ENCODE measurements around the gene STPG2.

The STPG2 gene

DNA sequence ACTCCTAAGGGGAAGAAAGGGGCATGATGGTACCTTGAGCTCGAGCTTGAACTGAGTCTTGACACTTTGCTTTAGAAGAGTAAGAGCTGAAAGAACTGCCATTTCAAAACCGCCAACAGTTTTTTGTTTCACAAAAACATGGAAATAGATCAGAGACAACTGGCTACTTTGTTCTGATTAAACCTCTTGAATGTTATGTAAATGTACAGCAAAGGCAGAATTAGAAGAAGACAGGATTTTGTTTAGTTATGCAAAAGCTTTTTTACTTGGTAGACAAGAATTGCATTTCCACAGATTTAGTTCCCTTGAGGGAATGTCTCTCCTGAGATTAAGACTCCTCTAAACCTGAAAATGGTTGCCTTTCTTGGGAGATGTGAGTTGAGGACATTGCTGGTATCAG lies 33.3 kb upstream of the STPG2 start:
- no peak overlapping the region for H3K9ac ChIP-seq (ENCODE audit: low read length)

DNA sequence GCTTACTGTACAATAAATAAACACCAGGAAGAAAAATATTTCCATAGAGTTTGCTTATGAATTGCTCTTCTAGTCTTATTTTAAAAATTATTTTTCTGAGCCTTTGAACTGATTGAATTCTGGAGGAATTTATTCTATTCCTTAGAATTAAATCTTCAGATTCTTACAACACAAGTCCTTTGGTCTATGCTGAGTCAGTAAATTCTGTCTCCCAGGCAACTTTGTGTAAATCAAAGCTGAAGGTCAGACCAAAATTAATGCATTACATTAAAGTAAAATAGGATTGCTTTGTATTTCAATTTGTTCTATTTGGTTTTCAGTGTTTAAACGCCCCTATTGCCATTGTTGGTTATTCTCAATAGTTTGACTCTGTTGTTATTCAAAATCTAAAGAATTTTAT lies 26.8 kb upstream of the STPG2 start:
- Histone ChIP-seq H3K4me1 (ENCODE audit: low read length) (no peaks in the 10 kb centered on the region), H3K4me3 (ENCODE audit: low read length) (no peak overlapping the region), H3K27ac (ENCODE audit: low read length) (no peak overlapping the region), H3K9ac (ENCODE audit: low read length) (no peak overlapping the region), H3K36me3 (replicated peaks; ENCODE audit: low read depth, low read length) (no peaks in the 10 kb centered on the region), H3K27me3 (ENCODE audit: low read depth, low read length) (no peaks in the 10 kb centered on the region), H4K20me1 (ENCODE audit: insufficient read depth, low read length) (no peaks in the 10 kb centered on the region), H3K9me3 (ENCODE audit: insufficient read depth, low read length) (no peaks in the 10 kb centered on the region), H2AFZ (ENCODE audit: low read depth, low read length) (no peak overlapping the region), H3K79me2 (ENCODE audit: low read length) (no peaks in the 10 kb centered on the region), H3K4me2 (ENCODE audit: low read length) (no peak overlapping the region)
- no peak for TF ChIP-seq EZH2phosphoT487 (IDR thresholded peaks at IDR 0.05; ENCODE audit: low read depth)
- TF ChIP-seq, protein P1, sequence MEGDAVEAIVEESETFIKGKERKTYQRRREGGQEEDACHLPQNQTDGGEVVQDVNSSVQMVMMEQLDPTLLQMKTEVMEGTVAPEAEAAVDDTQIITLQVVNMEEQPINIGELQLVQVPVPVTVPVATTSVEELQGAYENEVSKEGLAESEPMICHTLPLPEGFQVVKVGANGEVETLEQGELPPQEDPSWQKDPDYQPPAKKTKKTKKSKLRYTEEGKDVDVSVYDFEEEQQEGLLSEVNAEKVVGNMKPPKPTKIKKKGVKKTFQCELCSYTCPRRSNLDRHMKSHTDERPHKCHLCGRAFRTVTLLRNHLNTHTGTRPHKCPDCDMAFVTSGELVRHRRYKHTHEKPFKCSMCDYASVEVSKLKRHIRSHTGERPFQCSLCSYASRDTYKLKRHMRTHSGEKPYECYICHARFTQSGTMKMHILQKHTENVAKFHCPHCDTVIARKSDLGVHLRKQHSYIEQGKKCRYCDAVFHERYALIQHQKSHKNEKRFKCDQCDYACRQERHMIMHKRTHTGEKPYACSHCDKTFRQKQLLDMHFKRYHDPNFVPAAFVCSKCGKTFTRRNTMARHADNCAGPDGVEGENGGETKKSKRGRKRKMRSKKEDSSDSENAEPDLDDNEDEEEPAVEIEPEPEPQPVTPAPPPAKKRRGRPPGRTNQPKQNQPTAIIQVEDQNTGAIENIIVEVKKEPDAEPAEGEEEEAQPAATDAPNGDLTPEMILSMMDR (IDR thresholded peaks at IDR 0.05; ENCODE audit: low read depth, low read length): no peak

More for the DNA sequence above, 33.3 kb upstream of the STPG2 start:
- H3K27ac ChIP-seq (ENCODE audit: low read length): no peak overlapping the region
- H2AFZ ChIP-seq (ENCODE audit: low read depth, low read length): no peak overlapping the region
- H3K79me2 ChIP-seq (ENCODE audit: low read length): no peaks in the 10 kb centered on the region
- H3K4me3 ChIP-seq (ENCODE audit: low read length): no peak overlapping the region
- H3K4me1 ChIP-seq (ENCODE audit: low read length): no peaks in the 10 kb centered on the region
- no peak for TF ChIP-seq EZH2phosphoT487 (IDR thresholded peaks at IDR 0.05; ENCODE audit: low read depth)
- TF ChIP-seq, protein P1 (IDR thresholded peaks at IDR 0.05; ENCODE audit: low read depth, low read length): no peak
- H3K9me3 ChIP-seq (ENCODE audit: insufficient read depth, low read length): no peaks in the 10 kb centered on the region
- H3K27me3 ChIP-seq (ENCODE audit: low read depth, low read length): no peaks in the 10 kb centered on the region
- no peak overlapping the region for H3K4me2 ChIP-seq (ENCODE audit: low read length)
- no peaks in the 10 kb centered on the region for H3K36me3 ChIP-seq (replicated peaks; ENCODE audit: low read depth, low read length)
- H4K20me1 ChIP-seq (ENCODE audit: insufficient read depth, low read length): no peaks in the 10 kb centered on the region

DNA sequence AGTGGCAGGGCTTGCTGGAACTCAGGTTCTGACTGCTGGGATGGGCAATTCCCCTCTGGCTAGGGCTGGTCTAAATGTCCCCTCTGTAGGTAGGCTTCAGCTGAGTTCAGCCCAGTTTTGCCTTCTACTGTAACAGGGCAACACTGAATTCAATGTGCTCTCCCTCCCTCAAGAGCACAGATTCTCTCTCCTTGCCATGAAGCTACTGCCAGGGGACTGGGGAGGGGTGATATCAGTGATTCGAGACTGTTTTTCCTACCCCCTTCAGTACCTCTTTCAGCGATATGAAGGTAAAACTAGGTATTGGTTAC lies 23.4 kb upstream of the STPG2 start:
- no peak overlapping the region for H3K9ac ChIP-seq (ENCODE audit: low read length)
- H3K4me2 ChIP-seq (ENCODE audit: low read length): no peak overlapping the region
- no peak overlapping the region for H2AFZ ChIP-seq (ENCODE audit: low read depth, low read length)
- H3K4me3 ChIP-seq (ENCODE audit: low read length): no peak overlapping the region
- H3K9me3 ChIP-seq (ENCODE audit: insufficient read depth, low read length): no peaks in the 10 kb centered on the region
- H3K79me2 ChIP-seq (ENCODE audit: low read length): no peaks in the 10 kb centered on the region
- H3K27ac ChIP-seq (ENCODE audit: low read length): no peak overlapping the region
- TF ChIP-seq EZH2phosphoT487 (IDR thresholded peaks at IDR 0.05; ENCODE audit: low read depth): no peak
- TF ChIP-seq, protein P1 (IDR thresholded peaks at IDR 0.05; ENCODE audit: low read depth, low read length): no peak
- no peaks in the 10 kb centered on the region for H4K20me1 ChIP-seq (ENCODE audit: insufficient read depth, low read length)
- no peaks in the 10 kb centered on the region for H3K36me3 ChIP-seq (replicated peaks; ENCODE audit: low read depth, low read length)
- H3K27me3 ChIP-seq (ENCODE audit: low read depth, low read length): no peaks in the 10 kb centered on the region
- no peaks in the 10 kb centered on the region for H3K4me1 ChIP-seq (ENCODE audit: low read length)

DNA sequence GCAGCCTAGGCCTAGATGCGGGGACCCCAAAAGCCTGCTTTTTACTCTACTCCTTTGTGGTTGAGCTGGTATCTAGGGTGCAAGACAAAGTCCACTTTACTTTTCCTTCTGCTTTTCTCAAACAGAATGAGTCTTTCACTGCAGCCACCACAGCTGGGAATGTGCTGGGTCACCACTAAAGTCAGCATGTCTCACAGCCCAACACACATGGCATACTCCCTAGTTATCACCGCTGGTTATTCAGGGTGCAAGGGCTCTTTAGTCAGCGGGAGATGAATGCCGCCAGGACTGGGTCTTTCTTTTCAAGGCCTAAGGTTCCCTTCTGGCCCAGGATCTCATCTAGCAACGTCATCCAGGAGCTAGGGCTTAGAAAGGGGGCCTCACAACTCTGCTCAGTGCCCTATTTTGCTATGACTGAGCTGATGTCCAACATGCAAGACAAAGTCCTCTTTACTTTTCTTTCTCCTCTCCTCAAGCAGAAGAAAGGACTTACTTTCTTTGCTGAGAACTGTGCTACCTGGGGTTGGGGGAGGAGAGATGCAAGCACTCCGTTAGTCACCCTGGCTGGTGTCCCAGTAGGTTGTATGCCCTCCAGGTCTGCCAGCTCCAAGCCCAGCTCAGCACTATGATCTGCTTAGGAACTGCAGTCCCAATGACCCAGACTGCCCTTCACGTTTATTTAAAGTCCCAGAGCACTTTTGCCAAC lies 22.9 kb upstream of the STPG2 start:
- H3K4me2 ChIP-seq (ENCODE audit: low read length): no peak overlapping the region
- no peaks in the 10 kb centered on the region for H3K4me1 ChIP-seq (ENCODE audit: low read length)
- H3K4me3 ChIP-seq (ENCODE audit: low read length): no peak overlapping the region
- H3K79me2 ChIP-seq (ENCODE audit: low read length): no peaks in the 10 kb centered on the region
- TF ChIP-seq, protein P1 (IDR thresholded peaks at IDR 0.05; ENCODE audit: low read depth, low read length): no peak
- TF ChIP-seq EZH2phosphoT487 (IDR thresholded peaks at IDR 0.05; ENCODE audit: low read depth): no peak
- no peak overlapping the region for H3K27ac ChIP-seq (ENCODE audit: low read length)
- no peaks in the 10 kb centered on the region for H3K9me3 ChIP-seq (ENCODE audit: insufficient read depth, low read length)
- no peaks in the 10 kb centered on the region for H3K27me3 ChIP-seq (ENCODE audit: low read depth, low read length)
- H4K20me1 ChIP-seq (ENCODE audit: insufficient read depth, low read length): no peaks in the 10 kb centered on the region
- no peak overlapping the region for H2AFZ ChIP-seq (ENCODE audit: low read depth, low read length)
- H3K9ac ChIP-seq (ENCODE audit: low read length): no peak overlapping the region
- no peaks in the 10 kb centered on the region for H3K36me3 ChIP-seq (replicated peaks; ENCODE audit: low read depth, low read length)

Measured in OCI-LY3 (cell line).